ENCODE results near the gene AKR1C2.

- no peak for TF ChIP-seq EZH2 (IDR thresholded peaks at IDR 0.05; ENCODE audit: insufficient read depth, poor library complexity, severe bottlenecking)
- no peak for TF ChIP-seq EZH2phosphoT487 (IDR thresholded peaks at IDR 0.05; ENCODE audit: insufficient read depth, low read depth)
Measured at GRCh38 chr10:4981722-4982471, 21.8 kb downstream of the AKR1C2 start.
